K562 (cell line): Measurements from ENCODE around the gene LILRB3. TPM values are rescaled to one million over a fixed set of nuclear protein-coding genes. Genes with fewer than 3 reads are reported as not detected.

Experiments used
- CBX1 ChIP-seq: sonication (generic); IDR thresholded peaks from 2 replicates; pipeline ENCODE4 v1.6.1; 2016; ENCODE audit warnings: antibody characterized with exemption, low read depth, mild to moderate bottlenecking
- CHD4 ChIP-seq: fragments of 200-600 bp; sonication (generic); IDR thresholded peaks from 3 replicates; pipeline ENCODE4 v1.6.1; 2012; ENCODE audit warnings: low read depth, mild to moderate bottlenecking, mixed read lengths, low read length, inconsistent platforms; ENCODE audit not compliant: insufficient read depth, insufficient replicate concordance, poor library complexity, severe bottlenecking
- CREB3 ChIP-seq: fragments of 450-650 bp; conservative IDR thresholded peaks from 2 replicates; pipeline ENCODE4 v1.6.1; 2016; ENCODE audit warnings: missing genetic modification characterization, low read depth, mild to moderate bottlenecking, missing compliant biosample characterization, moderate library complexity
- DIDO1 ChIP-seq: fragments of 450-650 bp; IDR thresholded peaks from 2 replicates; pipeline ENCODE4 v1.6.1; 2016; ENCODE audit warnings: low read depth, missing biosample characterization, missing genetic modification characterization
- FOXA3 ChIP-seq, 2 experiments: fragments of 450-650 bp in 1 of 2; sonication (generic) in 1 of 2; formaldehyde crosslinking; IDR thresholded peaks in 1 of 2; conservative IDR thresholded peaks in 1 of 2; 2 replicates each; pipeline versions ENCODE4 v1.4.0 to v1.8.0; 2020 to 2022; ENCODE audit warnings: mild to moderate bottlenecking in 2 of 2, missing genetic modification reagents in 1 of 2
- GTF2E2 ChIP-seq: fragments of 200-800 bp; sonication (Bioruptor generic); IDR thresholded peaks from 2 replicates; pipeline ENCODE4 v1.6.1; 2016; ENCODE audit warnings: missing genetic modification characterization, missing compliant biosample characterization
- HDAC2 ChIP-seq: fragments of 450-650 bp; IDR thresholded peaks from 2 replicates; pipeline ENCODE4 v1.6.1; 2016; ENCODE audit warnings: mild to moderate bottlenecking
- HINFP ChIP-seq: fragments of 450-650 bp; conservative IDR thresholded peaks from 2 replicates; pipeline ENCODE4 v1.6.1; 2016; ENCODE audit warnings: missing genetic modification characterization, low read depth, mild to moderate bottlenecking, control low read depth, missing compliant biosample characterization
- HNRNPH1 ChIP-seq: fragments of 200-400 bp; formaldehyde crosslinking; optimal IDR thresholded peaks from 2 replicates; pipeline ENCODE3; 2017; ENCODE audit warnings: low read depth, mild to moderate bottlenecking, low read length, moderate library complexity
- KAT8 ChIP-seq: fragments of 450-650 bp; IDR thresholded peaks from 2 replicates; pipeline ENCODE4 v1.6.1; 2016; ENCODE audit warnings: low read depth, mild to moderate bottlenecking
- KHSRP ChIP-seq: fragments of 450-650 bp; IDR thresholded peaks from 2 replicates; pipeline ENCODE4 v1.6.1; 2017
- LARP7 ChIP-seq: fragments of 450-650 bp; IDR thresholded peaks from 2 replicates; pipeline ENCODE4 v1.6.1; 2016
- PHF8 ChIP-seq: fragments of 200-600 bp; sonication (generic); IDR thresholded peaks from 2 replicates; pipeline ENCODE4 v1.6.1; 2012; ENCODE audit warnings: mixed run types, mild to moderate bottlenecking, inconsistent platforms, low read length, moderate library complexity, borderline replicate concordance
- SMARCE1 ChIP-seq: fragments of 450-650 bp; IDR thresholded peaks from 2 replicates; pipeline ENCODE4 v1.7.1; 2016; ENCODE audit warnings: mild to moderate bottlenecking
- SNRNP70 ChIP-seq: fragments of 200-400 bp; formaldehyde crosslinking; optimal IDR thresholded peaks from 2 replicates; pipeline ENCODE3; 2017; ENCODE audit warnings: low read depth, low read length
- TEAD1 ChIP-seq, 2 experiments: fragments of 450-650 bp in 1 of 2; sonication (generic) in 1 of 2; formaldehyde crosslinking; IDR thresholded peaks; 2 replicates each; pipeline versions ENCODE4 v1.4.0 to v1.8.0; 2020 to 2022; ENCODE audit warnings: mild to moderate bottlenecking in 2 of 2, missing genetic modification reagents in 1 of 2
- TFAM ChIP-seq: fragments of 250-450 bp; sonication (Bioruptor Pico); conservative IDR thresholded peaks from 2 replicates; pipeline ENCODE4 v1.5.0; 2021; ENCODE audit warnings: mild to moderate bottlenecking, moderate library complexity
- TFAP4 ChIP-seq: sonication (generic); formaldehyde crosslinking; IDR thresholded peaks from 2 replicates; pipeline ENCODE4 v1.8.0; 2022; ENCODE audit warnings: missing genetic modification reagents, mild to moderate bottlenecking, moderate library complexity, borderline replicate concordance
- ZBTB49 ChIP-seq: sonication (generic); formaldehyde crosslinking; IDR thresholded peaks from 2 replicates; pipeline ENCODE4 v1.8.0; 2022; ENCODE audit warnings: missing genetic modification reagents, mild to moderate bottlenecking, borderline replicate concordance
- ZBTB8A ChIP-seq: fragments of 450-650 bp; IDR thresholded peaks from 2 replicates; pipeline ENCODE4 v1.6.1; 2018; ENCODE audit warnings: mild to moderate bottlenecking, moderate library complexity; ENCODE audit not compliant: partially characterized antibody
- ZC3H8 ChIP-seq: fragments of 450-650 bp; IDR thresholded peaks from 2 replicates; pipeline ENCODE4 v1.6.1; 2017
- ZNF165 ChIP-seq: fragments of 250-450 bp; sonication (Bioruptor Pico); IDR thresholded peaks from 2 replicates; pipeline ENCODE4 v1.4.0; 2020; ENCODE audit warnings: borderline replicate concordance
- polyA plus RNA-seq, 8 experiments: library from polyadenylated mRNA; depleted of rRNA in 4 of 8; stranded (reverse) in 5 of 8; unstranded in 3 of 8; fragments of >200 nt; fragmentation: Nextera tagmentation in 2 of 8; fragmentation: Illumina TruSeq in 1 of 8; extraction: Ambion mirVana in 2 of 8; extraction: Trizol in 1 of 8; gene quantifications; 2 replicates each; pipeline versions ENCODE4 v1.2.1 to v1.2.3, GENCODE V29; 2011 to 2014; ENCODE audit warnings: inconsistent platforms in 1 of 8, missing spikeins in 1 of 8
- total RNA-seq, 7 experiments: library from RNA; depleted of rRNA in 6 of 7; stranded (reverse); fragments of >200 nt in 6 of 7; fragmentation: Illumina TruSeq in 2 of 7; extraction: Trizol in 2 of 7; gene quantifications; 2 replicates each; pipeline versions ENCODE4 v1.2.1 to v1.2.3, GENCODE V29; 2011 to 2021; ENCODE audit warnings: low replicate concordance in 1 of 7

Gene LILRB3
- total and polyA plus RNA-seq, 9 of the 15 experiments (the other 6 are each of a cell fraction or from before 2014, with no cell fraction given): 0.01 to 0.09 TPM; not detected in 7

- peak in 1 of 2 experiments; percentile 66; a peak in 2 of 4 replicates for TF ChIP-seq TEAD1 (CRISPR knock-in tag; IDR thresholded peaks at IDR 0.05)
- peak; percentile 66 to 89; a peak in 3 of 4 replicates for TF ChIP-seq FOXA3 (CRISPR knock-in tag; conservative IDR thresholded peaks at IDR 0.05 in 1 of 2, IDR thresholded peaks at IDR 0.05 in 1 of 2)
- no peak for TF ChIP-seq ZBTB49 (CRISPR knock-in tag)
- peak; percentile 94 for TF ChIP-seq TFAP4 (CRISPR knock-in tag)
- TF ChIP-seq KAT8: no peak
- TF ChIP-seq SNRNP70: peak; percentile 85
- TF ChIP-seq CBX1: peak; percentile 72; the same call in 1 of the 2 replicates
- TF ChIP-seq DIDO1 (tag): no peak
- no peak for TF ChIP-seq PHF8
- no peak for TF ChIP-seq HNRNPH1
- TF ChIP-seq KHSRP: peak; percentile 64
- TF ChIP-seq SMARCE1: peak; percentile 91; the same call in 1 of the 2 replicates
- 0 out of 2 replicates have a peak, but pooled peaks have one; percentile 35 for TF ChIP-seq ZNF165 (CRISPR knock-in tag)
- TF ChIP-seq GTF2E2 (tag): no peak
- TF ChIP-seq LARP7: no peak
- TF ChIP-seq HDAC2: peak; percentile 97
- no peak for TF ChIP-seq ZC3H8
- TF ChIP-seq CREB3 (tag): peak; percentile 88
- TF ChIP-seq HINFP (tag): no peak
- TF ChIP-seq CHD4: no peak
- no peak for TF ChIP-seq TFAM
- TF ChIP-seq ZBTB8A: no peak
Measured at GRCh38 chr19:54207983-54208783, 14.6 kb downstream of the LILRB3 start (continued).
